Activated CD4-positive, alpha-beta T cell treated with anti-CD3 and anti-CD28 coated beads for 1 hour (primary cell): ENCODE results near the gene HIVEP3.
"Not testable (repeated sequence)": the region's sequence is repeated elsewhere in the genome, so short reads cannot be mapped to it uniquely, and the experiment has no call there.

ENCODE experiments used
- DNase-seq: peaks from one replicate; pipeline ENCODE4 v3.0.0-alpha.2; 2020

HIVEP3 gene

DNA sequence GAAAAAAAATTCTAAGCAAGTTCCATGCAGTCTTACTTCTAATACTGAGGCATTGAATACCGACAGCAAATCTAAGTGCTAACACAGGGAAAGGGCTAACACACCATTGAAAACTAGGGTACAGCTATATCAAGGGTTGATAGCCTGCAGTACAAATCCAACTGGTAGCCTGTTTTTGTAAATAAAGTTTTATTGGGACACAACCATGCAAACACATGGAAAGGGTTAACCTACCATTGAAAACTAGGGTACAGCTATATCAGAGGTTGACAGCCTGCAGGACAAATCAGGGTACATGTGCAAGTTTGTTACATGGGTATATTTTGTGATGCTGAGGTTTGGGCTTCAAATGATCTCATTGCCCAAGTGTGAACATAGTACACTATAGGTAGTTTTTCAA lies 212.9 kb downstream of the HIVEP3 start:
- DNase-seq: no peak

DNA sequence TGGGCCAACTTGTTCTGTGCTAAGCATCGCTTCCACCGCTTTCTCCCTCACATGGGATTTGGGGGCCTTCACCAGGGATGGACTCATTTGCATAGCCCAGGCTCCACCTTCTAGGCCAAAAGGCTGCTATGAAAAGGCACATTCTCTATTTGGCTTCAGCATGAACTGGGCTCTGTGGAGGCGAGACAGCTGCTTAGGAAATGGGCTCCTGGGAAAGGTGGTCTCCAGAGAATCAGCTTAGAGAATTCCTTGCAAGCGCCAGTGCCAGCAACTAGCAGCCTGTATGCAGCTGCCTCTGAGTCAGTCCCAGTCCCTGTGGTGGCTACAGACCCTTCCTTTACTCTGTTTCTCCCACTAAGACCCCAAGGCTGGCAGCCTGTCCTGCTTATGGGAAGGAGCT lies 214.5 kb downstream of the HIVEP3 start:
- no peak for DNase-seq

DNA sequence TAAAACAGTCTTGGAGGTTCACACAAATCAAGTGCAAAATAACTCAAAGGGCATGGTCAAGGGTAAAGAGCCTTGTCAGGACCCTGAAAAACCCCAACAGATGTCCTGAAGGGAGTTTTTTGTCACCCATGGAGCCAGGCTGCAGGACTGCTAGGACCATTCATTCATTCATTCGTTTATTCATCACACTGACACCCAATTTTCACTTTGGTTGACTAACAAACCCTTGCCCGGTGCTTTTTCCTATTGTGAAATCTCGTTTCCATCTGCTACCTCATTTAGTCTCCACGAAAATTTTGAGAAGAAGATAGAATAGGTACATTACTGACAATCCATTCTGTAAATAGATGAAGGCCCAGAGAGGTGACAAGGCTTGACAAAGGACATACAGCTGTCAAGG lies 216.0 kb downstream of the HIVEP3 start:
- no peak for DNase-seq

DNA sequence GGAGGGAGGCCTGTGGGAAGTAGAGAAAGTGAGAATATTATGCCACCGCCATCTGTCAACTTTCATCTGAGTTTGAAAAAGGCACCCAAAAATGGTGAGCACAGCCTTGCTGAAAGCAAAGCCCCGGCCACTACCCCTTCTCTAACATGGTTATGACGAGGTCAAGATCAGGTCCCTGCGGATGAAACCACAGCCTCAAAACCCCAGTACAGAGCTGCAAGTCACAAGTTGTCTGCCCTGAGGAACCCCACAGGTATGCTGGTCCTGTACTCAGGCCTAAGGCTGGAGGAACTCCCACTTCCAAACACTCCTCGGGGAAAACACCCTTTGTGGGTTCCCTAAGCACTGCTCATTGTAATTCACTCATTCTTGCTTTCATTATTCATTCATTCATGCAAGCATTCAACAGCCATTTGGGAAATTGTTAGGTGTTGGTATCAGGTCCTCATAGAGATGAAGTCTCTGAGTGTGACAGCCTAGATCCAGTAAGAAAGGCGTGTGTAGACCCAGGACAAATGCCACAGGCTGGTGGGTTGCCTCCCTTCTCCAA lies 217.7 kb downstream of the HIVEP3 start:
- DNase-seq: no peak

DNA sequence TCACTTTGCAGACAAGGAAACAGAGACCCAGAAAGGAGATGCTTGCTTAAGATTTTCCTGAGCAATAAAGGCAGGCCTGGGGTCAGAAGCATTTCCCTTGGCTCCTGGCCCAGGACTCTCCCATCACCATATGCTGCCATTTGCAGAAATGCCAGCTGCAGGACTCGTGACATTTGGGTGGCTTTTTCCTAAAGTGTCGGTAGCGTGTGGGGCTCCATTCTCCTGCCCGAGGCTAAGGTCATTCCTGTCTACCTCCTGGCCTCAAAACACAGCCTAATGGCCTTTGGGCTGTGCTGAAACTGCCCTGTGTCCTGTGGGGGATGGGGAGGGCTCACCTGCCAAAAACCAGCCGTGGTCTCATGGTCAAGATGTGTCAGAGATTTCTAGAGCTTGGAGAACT lies 218.1 kb downstream of the HIVEP3 start:
- DNase-seq: no peak

DNA sequence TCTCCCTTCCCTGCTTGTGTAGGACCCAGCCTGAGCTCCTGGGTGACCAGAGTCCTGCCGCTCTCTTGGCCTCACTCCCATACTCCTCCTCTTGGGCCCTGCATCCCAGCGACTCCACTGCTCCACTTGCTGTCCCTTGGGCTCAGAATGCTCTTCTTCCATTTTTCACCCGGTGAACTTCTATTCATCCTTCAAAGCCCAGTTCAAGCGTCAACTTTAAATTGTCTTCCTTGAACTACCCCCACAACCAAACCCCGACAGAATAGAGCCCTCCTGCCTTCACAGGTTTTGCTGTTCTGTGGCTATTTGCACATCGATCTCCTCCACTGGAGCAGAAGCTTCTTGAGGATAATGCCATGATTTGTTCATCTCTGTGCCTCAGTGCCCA lies 218.9 kb downstream of the HIVEP3 start:
- DNase-seq: no peak

DNA sequence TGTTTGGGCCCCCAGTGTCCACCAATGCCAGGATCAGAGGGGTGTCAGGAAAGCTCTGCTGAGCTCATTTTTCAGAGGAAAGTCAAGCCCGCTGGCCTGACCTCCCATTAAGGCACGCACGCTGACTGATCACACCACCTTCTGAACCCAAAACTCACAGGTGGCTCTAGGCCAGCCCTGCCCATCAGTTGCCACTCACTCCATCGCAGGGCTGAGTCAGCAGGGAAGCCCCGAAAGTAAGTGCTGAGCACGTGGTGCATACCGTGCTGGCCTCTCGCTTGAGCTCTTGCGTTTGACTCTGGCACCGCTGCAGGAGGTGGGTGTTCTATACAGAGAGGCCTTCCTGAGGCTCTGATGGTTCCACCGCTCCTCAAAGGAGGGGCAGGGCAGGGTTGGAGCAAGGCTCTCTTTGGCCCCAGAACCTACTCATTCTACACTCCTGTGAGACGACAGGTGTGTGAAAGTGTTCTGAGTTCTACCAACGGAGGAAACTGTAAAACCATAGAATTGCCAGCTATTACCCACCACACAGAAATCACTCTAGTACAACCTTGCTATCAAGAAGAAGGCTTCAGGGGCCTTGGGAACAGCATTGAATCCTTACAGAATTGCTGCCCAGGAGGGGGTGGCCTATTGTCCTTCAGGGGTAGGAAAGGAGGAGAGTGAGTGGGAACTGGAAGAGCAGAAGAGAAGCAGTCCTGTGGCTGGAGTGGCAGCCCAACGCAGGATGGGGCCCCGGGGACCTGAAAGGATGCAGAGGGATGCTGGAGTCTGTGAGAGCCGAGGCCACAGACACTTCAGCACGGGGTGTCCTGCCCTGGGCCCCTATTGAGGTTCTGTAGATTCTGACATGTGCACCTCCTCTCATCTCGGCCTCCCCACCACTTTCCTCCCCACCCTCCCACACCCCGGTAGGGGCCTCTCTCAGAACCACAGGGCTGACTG lies 219.5 kb downstream of the HIVEP3 start:
- no peak for DNase-seq

DNA sequence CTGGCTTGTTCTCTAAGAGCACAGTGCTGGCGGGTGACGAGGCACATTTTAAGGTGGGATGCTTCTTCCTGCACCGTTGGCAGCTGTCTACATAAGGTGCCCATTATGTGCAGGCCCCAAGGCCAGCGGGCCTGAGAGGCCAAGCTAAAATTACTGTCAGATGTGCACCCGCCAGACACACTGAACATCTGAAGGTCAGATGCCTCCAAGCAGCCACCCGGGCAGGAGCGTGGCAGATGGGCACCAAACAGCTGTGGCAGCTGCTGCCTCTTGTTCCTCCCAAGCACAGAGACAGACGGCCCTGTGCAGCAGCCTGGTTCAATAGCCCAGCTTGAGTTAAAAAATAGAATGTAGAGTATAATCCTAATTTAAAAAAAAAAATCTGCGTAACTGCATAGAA lies 222.3 kb downstream of the HIVEP3 start:
- no peak for DNase-seq

DNA sequence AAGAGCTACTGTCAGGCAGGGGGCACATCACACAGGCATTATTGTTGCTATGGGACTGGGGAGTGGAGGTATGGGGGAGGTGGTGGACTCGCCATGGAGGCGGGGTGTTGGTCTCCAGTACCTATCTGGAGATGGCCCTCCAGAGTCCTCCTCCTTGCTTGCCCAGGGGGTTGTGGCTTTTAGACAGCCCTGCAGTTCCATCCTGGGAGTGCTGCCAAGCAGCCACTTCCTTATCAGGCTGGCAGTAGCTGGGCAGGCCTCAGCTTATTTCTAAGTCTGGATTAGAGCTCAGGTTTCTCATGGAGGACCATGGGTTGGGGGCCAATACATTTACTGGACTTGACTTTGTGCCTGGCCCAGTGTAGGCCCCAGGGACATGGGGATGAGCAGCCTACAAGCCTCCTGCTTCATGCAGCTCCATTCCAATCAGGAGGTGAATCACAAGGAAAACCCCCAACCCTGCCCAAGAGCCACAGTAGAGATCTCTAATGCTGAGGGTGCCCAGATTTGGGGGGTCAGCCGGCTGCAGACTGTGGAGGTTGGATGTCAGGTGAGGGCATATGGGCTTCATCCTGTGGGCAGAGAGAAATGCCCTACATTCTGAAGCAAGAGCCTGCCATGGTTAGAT lies 223.5 kb downstream of the HIVEP3 start:
- DNase-seq: no peak

DNA sequence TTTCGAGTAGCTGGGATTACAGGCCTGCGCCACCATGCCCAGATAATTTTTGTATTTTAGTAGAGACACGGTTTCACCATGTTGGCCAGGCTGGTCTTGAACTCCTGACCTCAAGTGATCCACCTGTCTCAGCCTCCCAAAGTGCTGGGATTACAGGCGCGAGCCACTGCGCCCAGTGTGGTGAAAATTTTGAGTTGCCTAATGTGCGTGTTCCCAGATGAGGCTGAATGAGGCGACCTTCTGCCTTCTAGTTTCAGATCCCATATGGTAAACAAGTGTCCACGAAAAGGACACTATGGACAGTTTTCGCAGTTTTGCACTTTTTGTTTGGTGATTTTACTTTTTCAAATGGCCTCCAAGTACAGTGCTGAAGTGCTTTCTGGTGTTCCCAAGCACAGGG lies 226.8 kb downstream of the HIVEP3 start:
- not testable (repeated sequence) for DNase-seq

DNA sequence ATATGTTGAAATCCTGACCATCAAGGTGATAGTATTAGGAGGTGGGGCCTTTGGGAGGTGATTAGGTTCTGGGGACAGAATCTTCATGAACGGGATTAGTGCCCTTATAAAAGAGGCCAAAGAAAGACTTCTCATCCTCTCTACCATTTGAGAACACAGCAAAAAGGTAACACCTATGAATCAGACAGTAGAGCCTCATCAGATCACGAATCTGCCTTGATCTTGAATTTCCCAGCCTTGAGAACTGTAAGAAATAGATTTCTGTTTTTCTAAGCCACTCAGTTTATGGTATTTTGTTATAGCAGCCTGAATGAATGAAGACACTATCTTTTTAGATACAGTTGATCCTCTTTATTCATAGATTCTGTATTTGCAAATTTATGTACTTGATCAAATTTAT lies 227.3 kb downstream of the HIVEP3 start:
- DNase-seq: no peak

DNA sequence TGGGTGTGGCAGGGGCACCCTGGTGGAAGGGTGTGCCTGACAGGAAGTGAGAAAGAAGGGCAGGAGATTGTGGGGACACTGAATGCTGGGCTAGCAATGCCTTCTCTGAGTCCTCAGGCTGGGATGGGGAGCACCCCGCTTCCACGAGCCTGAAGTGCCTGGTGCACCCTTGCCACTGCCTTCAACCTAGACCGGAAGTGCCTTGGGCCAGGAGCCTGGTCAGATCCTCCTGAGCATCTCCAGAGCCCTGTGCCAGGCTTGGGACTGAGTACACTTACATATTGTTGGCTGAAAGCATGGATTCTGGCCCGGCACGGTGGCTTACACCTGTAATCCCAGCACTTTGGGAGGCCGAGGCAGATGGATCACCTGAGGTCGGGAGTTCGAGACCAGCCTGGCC lies 228.4 kb downstream of the HIVEP3 start:
- DNase-seq: no peak

DNA sequence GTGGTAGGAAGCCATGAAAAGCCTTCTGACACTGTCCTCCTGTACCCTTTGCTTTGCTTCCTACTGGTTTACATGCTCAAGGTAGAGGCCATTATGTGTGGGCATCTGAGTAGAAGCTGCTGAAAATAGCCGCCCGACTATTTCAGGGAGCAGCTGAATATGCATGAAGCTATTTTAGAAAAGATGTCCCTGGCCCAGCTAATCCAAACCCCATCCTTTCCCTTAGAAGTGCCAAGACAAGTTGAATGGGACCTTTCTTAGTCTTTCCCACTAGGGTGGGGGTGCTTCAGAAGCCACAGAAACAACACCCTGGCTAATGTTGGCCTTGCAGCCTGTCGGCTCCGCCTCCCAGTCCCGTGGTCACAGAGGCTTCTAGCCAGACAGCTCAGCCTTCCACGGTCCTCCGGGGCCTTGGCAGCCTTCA lies 229.2 kb downstream of the HIVEP3 start:
- no peak for DNase-seq

DNA sequence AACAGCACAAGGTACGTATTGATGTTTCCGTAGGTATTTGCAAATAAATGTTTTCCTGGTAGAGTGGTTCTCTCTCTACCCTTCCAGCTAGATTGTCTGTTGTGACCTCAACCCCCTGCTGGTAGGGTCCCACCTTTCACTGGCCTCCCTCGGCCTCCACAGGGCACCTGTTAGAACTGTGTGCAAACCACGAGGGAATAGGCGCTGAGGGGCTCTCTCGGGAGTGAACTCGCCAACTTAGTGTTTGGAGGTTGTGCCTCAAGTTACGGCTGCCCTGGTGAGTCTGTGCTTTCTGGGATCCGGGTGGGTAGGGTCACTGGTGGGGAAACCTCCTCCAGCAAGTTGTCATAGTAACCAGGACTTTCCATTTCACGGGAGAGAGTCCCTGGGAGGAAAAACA lies 229.6 kb downstream of the HIVEP3 start:
- DNase-seq: no peak

DNA sequence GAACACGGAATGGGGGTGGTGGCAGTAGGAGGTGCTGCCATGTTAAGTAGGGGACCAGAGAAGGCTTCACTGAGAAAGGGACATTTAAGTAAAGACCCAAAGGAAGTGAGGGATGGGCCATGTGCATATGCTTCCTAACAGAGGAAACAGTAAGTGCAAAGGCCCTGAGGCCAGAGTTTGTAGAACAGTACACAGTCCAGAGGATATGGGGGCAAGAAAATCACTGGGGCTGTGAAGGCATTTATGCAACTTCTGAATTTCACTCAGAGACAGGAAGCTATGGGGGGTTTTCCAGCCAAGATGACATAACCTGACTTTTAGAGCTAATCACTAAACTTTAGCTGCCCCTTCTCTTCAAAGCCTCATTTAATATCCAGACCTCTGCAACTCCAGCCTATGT lies 231.7 kb downstream of the HIVEP3 start:
- no peak for DNase-seq

DNA sequence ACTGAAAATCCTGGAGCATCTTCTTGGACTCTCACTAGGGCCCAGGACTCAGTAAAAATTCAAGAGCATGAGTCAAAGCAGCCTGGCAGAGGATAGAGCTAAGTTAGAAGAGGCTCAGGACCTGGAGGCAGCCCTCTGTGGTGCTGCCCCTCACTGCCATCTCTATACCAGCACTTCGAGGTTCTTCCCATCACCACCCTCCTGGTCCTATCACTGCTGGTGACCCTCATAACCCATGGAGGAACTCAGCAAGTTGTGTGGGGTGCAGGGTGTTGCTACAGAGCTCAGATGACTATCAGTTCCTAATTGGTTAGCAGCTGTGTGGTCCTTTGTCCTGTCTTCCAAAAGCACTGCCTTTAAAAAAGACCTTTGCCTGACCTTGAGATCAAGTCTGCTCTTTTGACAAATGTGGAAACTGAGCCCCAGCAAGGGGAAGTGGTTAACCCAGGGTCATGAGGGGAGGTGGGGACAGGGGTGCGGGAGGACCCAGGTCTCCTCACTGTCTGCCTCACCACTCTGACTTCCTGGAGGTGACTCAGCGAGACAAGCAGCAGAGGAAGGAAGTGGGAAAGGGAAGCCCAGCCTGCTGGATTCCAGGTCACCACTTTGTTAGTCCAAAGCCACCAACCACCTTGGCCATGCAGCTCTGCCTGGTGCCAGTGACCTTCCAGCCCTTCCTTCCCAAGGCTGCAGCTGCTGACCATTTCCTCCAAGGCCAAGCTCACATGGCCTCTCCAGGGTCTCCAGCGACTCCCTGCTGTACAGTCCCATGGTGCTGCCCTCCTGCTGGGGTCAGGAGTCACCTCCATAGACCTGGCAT lies 234.8 kb downstream of the HIVEP3 start:
- DNase-seq: no peak

DNA sequence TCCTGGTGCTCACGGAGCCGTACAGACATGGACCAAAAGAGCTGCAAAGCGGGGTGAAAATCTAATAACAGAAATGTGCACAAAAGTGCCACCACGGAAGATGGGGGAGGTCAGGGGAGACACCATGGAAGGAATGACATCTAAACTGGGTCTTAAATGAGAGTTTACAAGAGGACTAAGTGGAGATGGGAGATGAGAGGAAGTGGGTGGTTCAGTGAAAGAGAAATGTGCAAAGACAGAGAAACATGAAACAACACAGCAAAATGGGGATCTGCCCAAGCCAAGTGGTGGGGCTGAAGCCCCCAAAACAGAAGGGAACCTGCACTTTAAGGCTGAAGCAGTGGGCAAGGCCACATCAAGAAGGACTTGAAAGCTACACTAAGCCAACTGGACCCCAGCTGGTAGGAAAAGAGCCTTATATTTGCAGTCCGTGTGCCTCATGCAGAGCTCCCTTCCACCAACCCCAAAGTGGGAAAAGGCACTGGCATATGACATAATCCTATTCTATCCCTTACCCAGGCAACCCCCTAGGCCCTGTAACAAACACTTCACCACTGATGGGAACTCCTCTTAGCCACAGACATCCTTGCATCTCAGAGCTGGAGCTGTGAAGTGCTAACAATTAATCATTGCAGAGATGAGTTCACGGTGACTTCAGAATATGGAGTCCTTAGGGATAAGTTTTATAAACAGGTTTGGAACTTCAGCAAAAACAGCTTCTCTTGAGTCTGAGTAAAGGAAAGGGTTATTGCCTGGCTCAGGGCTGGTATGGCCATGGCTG lies 235.7 kb downstream of the HIVEP3 start:
- DNase-seq: no peak

DNA sequence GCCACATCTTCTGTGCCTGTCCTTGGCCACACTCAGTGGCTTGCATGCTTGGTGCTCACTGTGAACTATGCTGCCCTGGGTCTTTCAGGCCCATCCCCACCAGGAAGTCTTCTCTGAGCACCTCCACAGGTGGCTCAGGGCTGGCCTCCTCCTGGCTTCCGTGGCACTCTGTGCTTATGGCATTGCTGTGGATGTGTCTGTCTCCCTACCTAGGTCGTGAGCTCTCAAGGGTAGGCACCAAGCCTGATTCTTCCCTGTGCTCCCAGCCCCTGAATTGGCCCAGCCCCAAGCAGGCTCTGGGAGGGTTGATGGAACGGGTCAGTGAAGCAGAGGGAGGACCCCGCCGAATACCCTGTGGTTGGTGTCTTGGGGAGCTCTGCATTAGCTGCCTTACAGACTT lies 236.6 kb downstream of the HIVEP3 start:
- DNase-seq: no peak

DNA sequence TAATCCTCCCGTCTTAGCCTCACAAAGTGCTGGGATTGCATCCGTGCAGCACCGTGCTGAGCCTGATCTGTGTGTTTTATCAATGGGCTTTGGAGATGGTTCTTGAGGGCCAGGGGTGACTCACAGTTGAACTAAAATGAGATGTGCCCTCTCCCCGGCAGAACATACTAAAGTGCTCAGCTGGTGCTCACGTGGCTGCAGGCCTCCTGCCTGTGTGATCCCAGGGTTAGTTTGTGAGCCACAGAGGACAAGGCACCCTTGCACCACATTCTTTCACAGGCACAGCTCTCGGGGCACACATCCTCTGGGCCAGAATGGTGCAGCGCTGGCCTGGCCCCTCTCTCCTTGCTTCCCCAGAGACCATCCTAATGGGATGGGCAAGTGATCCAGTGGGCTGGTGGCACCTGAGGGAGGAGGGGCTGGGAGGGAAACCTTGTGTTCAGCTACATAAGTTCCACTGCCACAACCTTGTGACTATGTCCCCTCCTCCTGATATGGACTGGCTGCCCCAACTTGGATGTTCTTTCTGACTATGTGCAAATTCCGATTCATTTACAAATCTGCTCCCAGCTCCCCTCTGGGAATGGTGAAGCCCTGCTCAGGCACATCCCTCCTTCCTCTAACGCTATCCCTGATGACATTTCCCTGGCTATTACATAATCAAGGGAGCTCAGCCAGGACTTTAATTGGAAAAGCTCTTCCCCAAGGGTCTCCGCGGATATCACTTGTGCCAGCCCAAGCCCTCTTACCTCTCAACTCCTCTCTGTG lies 237.2 kb downstream of the HIVEP3 start:
- no peak for DNase-seq

DNA sequence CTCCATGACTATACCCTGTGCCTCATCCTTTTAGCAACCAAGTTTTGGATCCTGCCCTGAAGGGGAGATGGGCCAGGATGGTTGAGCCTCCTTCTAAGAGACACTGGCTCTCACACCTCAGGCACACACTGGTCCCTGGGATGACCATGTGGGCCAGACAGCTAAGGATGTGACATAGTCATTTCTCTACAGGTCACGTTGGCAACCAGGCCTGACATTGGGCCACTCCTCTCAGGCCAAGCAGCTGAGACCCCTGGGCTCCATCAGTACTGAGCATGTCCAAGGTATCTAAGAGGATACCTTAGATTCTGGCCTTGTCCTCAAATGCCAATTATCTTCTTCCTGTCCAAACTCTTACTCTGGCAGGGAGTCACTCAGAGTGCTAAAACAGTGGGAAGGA lies 238.7 kb downstream of the HIVEP3 start:
- no peak for DNase-seq

DNA sequence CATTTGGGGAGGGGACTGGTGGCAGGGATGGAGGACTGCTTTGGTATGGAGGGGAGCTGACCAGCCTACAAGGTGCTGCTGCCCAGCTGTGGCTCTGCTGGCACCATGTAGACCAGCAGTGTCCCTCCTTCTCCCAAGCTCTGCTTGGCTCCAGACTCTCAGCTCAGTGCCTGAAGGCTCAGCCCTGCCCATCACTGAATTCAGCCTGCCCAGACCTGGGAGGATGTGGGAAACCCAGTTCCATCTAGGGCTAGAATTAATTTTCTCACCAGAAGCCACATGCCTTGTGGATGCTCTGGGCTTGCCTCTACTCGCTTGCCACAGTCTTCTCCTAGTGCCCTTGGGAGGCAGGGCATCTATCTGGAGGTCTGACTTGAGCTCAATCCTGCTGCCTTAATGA lies 239.2 kb downstream of the HIVEP3 start:
- no peak for DNase-seq
